Thyroid gland (tissue), 4 donors: ENCODE data around the gene C1QTNF12.

Experiments used
- CTCF ChIP-seq, 6 experiments: fragments of 200-600 bp in 3 of 6; fragments of 450-650 bp in 3 of 6; sonication (generic) in 3 of 6; IDR thresholded peaks; one replicate each; pipeline ENCODE4 v1.5.1; 2016 to 2019; ENCODE audit warnings: antibody characterized with exemption in 6 of 6, mild to moderate bottlenecking in 2 of 6, inconsistent platforms in 1 of 6, moderate library complexity in 1 of 6
- POLR2A ChIP-seq, 2 donors: fragments of 450-650 bp; IDR thresholded peaks; one replicate each; pipeline ENCODE4 v1.6.1; 2017; ENCODE audit warnings: antibody characterized with exemption in 2 of 2, mild to moderate bottlenecking in 2 of 2, moderate library complexity in 1 of 2

GRCh38 chr1:1204425-1204920, 42.0 kb downstream of the C1QTNF12 start:
- TF ChIP-seq CTCF (IDR thresholded peaks at IDR 0.05) (no peak), POLR2A (IDR thresholded peaks at IDR 0.05) (no peak)
